KMS-11 (cell line): ENCODE results near the gene IL24.

ENCODE experiments used
- H2AFZ ChIP-seq: fragments of 200-600 bp; sonication (generic); 2 replicates; pipeline ENCODE4 v1.6.1; 2016; ENCODE audit warnings: antibody characterized with exemption, mixed run types, low read depth
- H3K27ac ChIP-seq: fragments of 200-600 bp; sonication (generic); 2 replicates; pipeline ENCODE4 v1.6.1; 2016; ENCODE audit warnings: mild to moderate bottlenecking, mixed run types
- H3K27me3 ChIP-seq: fragments of 200-600 bp; sonication (generic); 2 replicates; pipeline ENCODE4 v1.6.1; 2017; ENCODE audit warnings: mild to moderate bottlenecking, low read depth, mixed run types, moderate library complexity; ENCODE audit not compliant: insufficient read depth
- H3K36me3 ChIP-seq: fragments of 200-600 bp; sonication (generic); 2 replicates; pipeline ENCODE4 v1.6.1; 2017; ENCODE audit warnings: mild to moderate bottlenecking, mixed run types; ENCODE audit not compliant: insufficient read depth
- H3K4me1 ChIP-seq: fragments of 200-600 bp; sonication (generic); 2 replicates; pipeline ENCODE4 v1.6.1; 2016; ENCODE audit warnings: mild to moderate bottlenecking, low read depth, mixed run types; ENCODE audit not compliant: poor library complexity, severe bottlenecking
- H3K4me2 ChIP-seq: fragments of 200-600 bp; sonication (generic); 2 replicates; pipeline ENCODE4 v1.7.0; 2016; ENCODE audit warnings: mild to moderate bottlenecking, mixed run types
- H3K4me3 ChIP-seq: fragments of 200-600 bp; sonication (generic); IDR thresholded peaks from 2 replicates; pipeline ENCODE4 v1.6.1; 2017; ENCODE audit warnings: low read depth, low read length, mixed read lengths; ENCODE audit not compliant: insufficient read depth
- H3K79me2 ChIP-seq: fragments of 200-600 bp; sonication (generic); 2 replicates; pipeline ENCODE4 v1.6.1; 2016; ENCODE audit warnings: low read depth, mixed run types; ENCODE audit not compliant: insufficient read depth
- H3K9ac ChIP-seq: fragments of 200-600 bp; sonication (generic); 2 replicates; pipeline ENCODE4 v1.6.1; 2016; ENCODE audit warnings: mild to moderate bottlenecking, mixed run types
- H4K20me1 ChIP-seq: fragments of 200-600 bp; sonication (generic); 2 replicates; pipeline ENCODE4 v1.6.1; 2016; ENCODE audit warnings: mild to moderate bottlenecking, mixed run types; ENCODE audit not compliant: insufficient read depth
- CTCF ChIP-seq: fragments of 200-600 bp; sonication (generic); conservative IDR thresholded peaks from 2 replicates; pipeline ENCODE4 v1.6.1; 2017; ENCODE audit warnings: low read depth, mild to moderate bottlenecking, antibody characterized with exemption, low read length, moderate library complexity, mixed read lengths

Gene IL24

GRCh38 chr1:206886831-206887230, 10.4 kb upstream of the IL24 start:
- H2AFZ ChIP-seq, result no peak overlapping the region
- TF ChIP-seq CTCF, result no peak
- H3K36me3 ChIP-seq, result no peaks in the 10 kb centered on the region
- no peak overlapping the region for H3K9ac ChIP-seq
- no peak overlapping the region for H3K4me2 ChIP-seq
- H3K27ac ChIP-seq, result no peak overlapping the region
- H3K4me1 ChIP-seq, result peaks cover 22% of the 10 kb centered on the region
- H3K27me3 ChIP-seq, result no peaks in the 10 kb centered on the region
- H3K4me3 ChIP-seq, result no peak overlapping the region
- H4K20me1 ChIP-seq, result no peaks in the 10 kb centered on the region
- H3K79me2 ChIP-seq, result no peaks in the 10 kb centered on the region

- Histone ChIP-seq H3K27ac (no peak overlapping the region), H4K20me1 (no peaks in the 10 kb centered on the region), H3K79me2 (no peaks in the 10 kb centered on the region), H3K4me1 (peaks cover 19% of the 10 kb centered on the region), H2AFZ (no peak overlapping the region), H3K4me2 (no peak overlapping the region), H3K27me3 (no peaks in the 10 kb centered on the region), H3K9ac (no peak overlapping the region), H3K4me3 (no peak overlapping the region), H3K36me3 (no peaks in the 10 kb centered on the region)
- no peak for TF ChIP-seq CTCF
Measured at GRCh38 chr1:206887701-206888100, 9.5 kb upstream of the IL24 start.

- H3K4me1 ChIP-seq, result peaks cover 8% of the 10 kb centered on the region
- H4K20me1 ChIP-seq, result no peaks in the 10 kb centered on the region
- H2AFZ ChIP-seq, result no peak overlapping the region
- H3K27me3 ChIP-seq, result no peaks in the 10 kb centered on the region; the same call in 1 of the 2 replicates
- no peak for TF ChIP-seq CTCF
- no peaks in the 10 kb centered on the region for H3K79me2 ChIP-seq
- no peak overlapping the region for H3K27ac ChIP-seq
- no peak overlapping the region for H3K4me2 ChIP-seq
- H3K9ac ChIP-seq, result no peak overlapping the region
- no peaks in the 10 kb centered on the region for H3K36me3 ChIP-seq
- no peak overlapping the region for H3K4me3 ChIP-seq
Measured at GRCh38 chr1:206890125-206891060, 6.8 kb upstream of the IL24 start.

GRCh38 chr1:206891412-206891811, 5.8 kb upstream of the IL24 start:
- Histone ChIP-seq H2AFZ (no peak overlapping the region), H3K4me1 (peaks cover 8% of the 10 kb centered on the region), H3K36me3 (no peaks in the 10 kb centered on the region), H3K27ac (no peak overlapping the region), H3K79me2 (no peaks in the 10 kb centered on the region), H3K27me3 (no peaks in the 10 kb centered on the region; the same call in 1 of the 2 replicates), H3K9ac (no peak overlapping the region), H3K4me3 (no peak overlapping the region), H4K20me1 (no peaks in the 10 kb centered on the region), H3K4me2 (no peak overlapping the region)
- TF ChIP-seq CTCF, result no peak
